ENCODE results near the gene TCERG1L. TPM values are rescaled to one million over a fixed set of nuclear protein-coding genes. Genes with fewer than 3 reads are reported as not detected.

TCERG1L gene
- total and polyA plus RNA-seq, 11 donors, result 0.11 to 0.25 TPM; not detected in 9

- H3K27me3 ChIP-seq, result peaks cover 0 to 54% (median 0%) of the 10 kb centered on the region in 9 donors
- WGBS, 4 donors, result 80 to 95% (median 86%) methylated on average over 2 of the region's 2 CpGs
- no peak overlapping the region for H3K4me3 ChIP-seq
- no peaks in the 10 kb centered on the region for H3K4me1 ChIP-seq
- peaks cover 0 to 10% (median 2%) of the 10 kb centered on the region in 12 donors for H3K9me3 ChIP-seq
- H3K27ac ChIP-seq, result no peak overlapping the region
- ATAC-seq (no peak), DNase-seq (no peak)
- no peaks in the 10 kb centered on the region for H3K36me3 ChIP-seq
- intact Hi-C loops (cut with DNase I), result no loop called here
- no peak for TF ChIP-seq POLR2A (IDR thresholded peaks at IDR 0.05)
These were observed 248.2 kb downstream of the TCERG1L start for GRCh38 chr10:131063311-131063710.

DNA sequence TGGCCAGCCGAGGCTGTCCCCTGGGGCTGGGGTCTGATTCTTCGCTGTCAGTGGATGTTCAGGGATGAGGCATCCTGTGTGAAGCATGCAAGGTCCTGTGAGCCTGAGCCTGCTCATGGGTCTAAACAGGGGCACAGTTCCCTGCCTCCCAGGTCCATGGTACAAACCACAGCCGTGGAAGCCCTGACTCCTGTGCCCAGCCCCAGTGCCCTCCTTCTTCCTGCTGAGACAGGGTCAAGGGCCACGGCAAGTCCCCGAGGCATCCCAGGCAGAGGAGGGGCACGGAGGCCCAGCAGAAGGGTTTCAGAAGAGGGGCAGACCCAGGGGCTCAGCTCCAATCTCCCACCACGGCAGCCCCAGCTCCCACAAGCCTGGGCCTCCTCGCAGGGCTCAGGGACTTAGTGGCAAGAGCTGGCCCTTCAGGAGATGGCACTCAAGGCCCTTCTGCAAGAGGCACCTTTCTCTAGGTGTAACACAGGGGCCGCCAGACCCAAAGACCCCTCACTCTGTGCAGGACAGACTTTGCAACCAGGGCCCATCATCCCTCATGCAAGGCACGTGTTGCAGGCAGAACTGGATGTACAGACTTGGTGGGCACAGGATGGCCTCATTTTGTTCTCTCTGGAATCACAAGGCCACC, 248.8 kb downstream of the TCERG1L start:
- intact Hi-C loops (cut with DNase I), result no loop called here
- Histone ChIP-seq H3K4me1 (no peaks in the 10 kb centered on the region), H3K9me3 (peaks cover 0 to 12% (median 2%) of the 10 kb centered on the region in 12 donors), H3K27ac (no peak overlapping the region), H3K4me3 (no peak overlapping the region), H3K36me3 (no peaks in the 10 kb centered on the region), H3K27me3 (peaks cover 0 to 48% (median 0%) of the 10 kb centered on the region in 9 donors)
- no peak for ATAC-seq
- no peak for TF ChIP-seq CTCF (IDR thresholded peaks at IDR 0.05)
- no peak for TF ChIP-seq POLR2A (IDR thresholded peaks at IDR 0.05)
- WGBS, 4 donors, result 74 to 86% (median 80%) methylated on average over 5 to 10 of the region's 10 CpGs
- no peak for DNase-seq

DNA sequence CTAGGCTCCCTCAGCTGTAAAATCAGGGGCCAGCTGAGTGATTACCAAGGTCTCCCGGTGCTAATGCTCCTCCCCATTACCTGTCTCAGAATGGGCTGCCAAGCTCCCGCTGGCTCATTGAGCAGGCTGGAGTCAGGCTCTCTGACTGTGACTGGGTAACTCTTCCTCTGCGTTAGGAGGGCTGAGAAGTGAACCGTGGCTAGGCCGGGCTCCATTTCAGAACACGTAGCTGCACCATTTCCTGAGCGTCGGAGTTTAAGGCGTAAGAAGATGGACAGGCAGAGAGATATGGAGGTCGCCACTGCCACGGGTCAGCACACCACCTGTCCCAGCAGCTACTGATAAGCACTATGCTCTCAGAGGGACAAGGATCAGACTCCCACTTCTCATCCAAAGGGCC, 250.3 kb downstream of the TCERG1L start:
- WGBS, 4 donors, result 28 to 52% (median 44%) methylated on average over 10 to 11 of the region's 11 CpGs
- no peak for ATAC-seq
- Histone ChIP-seq H3K36me3 (no peaks in the 10 kb centered on the region), H3K4me3 (no peak overlapping the region), H3K27me3 (peaks cover 0 to 46% (median 0%) of the 10 kb centered on the region in 9 donors), H3K4me1 (no peaks in the 10 kb centered on the region), H3K9me3 (peaks cover 0 to 12% (median 2%) of the 10 kb centered on the region in 12 donors), H3K27ac (no peak overlapping the region)
- TF ChIP-seq CTCF (IDR thresholded peaks at IDR 0.05) (no peak), POLR2A (IDR thresholded peaks at IDR 0.05) (no peak)
- intact Hi-C loops (cut with DNase I), result no loop called here
- DNase-seq, result no peak

DNA sequence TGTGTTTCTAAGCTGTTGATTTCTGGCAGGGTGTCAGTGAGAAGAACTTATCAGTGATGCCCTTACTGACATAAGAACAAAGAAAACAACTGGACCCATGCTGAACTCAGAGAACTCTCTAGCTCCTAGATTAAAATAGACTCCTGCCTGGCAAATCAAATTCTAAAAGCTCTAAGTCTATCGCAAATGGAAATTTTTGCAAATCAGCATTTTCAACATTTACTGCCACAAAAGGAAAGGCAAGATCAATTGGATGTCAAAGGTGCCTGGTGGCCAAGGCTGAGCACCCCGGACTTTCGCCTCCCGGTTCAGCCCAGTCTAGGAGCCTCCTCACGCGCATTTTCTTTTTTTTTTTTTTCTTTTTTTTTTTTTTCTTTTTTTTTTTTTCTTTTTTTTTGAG, 251.6 kb downstream of the TCERG1L start:
- intact Hi-C loops (cut with DNase I), result no loop called here
- no peak for TF ChIP-seq POLR2A (IDR thresholded peaks at IDR 0.05)
- no peak for TF ChIP-seq CTCF (IDR thresholded peaks at IDR 0.05)
- peaks cover 0 to 48% (median 5%) of the 10 kb centered on the region in 9 donors for H3K27me3 ChIP-seq
- no peaks in the 10 kb centered on the region for H3K4me1 ChIP-seq
- DNase-seq (no peak), ATAC-seq (no peak)
- no peaks in the 10 kb centered on the region for H3K36me3 ChIP-seq
- H3K4me3 ChIP-seq, result no peak overlapping the region
- WGBS, 4 donors, result 85 to 89% (median 86%) methylated on average over 6 of the region's 6 CpGs
- no peak overlapping the region for H3K27ac ChIP-seq
- peaks cover 0 to 12% (median 2%) of the 10 kb centered on the region in 12 donors for H3K9me3 ChIP-seq

DNA sequence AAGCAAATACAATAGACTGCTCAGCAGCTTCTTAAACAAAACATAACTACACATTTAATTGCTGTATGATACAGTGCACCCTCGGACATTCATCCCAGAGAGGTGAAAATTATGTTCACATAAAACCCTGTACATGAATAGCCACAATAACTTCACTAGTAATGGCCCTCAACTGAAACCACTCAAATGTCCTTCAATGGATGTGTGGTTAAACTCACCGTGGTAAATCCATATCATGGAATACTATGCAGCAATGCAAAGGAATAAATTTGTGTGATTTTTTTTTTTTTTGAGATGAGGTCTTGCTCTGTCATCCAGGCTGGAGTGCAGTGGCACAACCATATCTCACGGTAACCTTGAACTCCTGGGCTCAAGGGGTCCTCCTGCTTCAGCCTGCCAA, 252.7 kb downstream of the TCERG1L start:
- 83 to 92% (median 89%) methylated on average over 3 of the region's 3 CpGs for WGBS, 4 donors
- DNase-seq (no peak), ATAC-seq (no peak)
- Histone ChIP-seq H3K36me3 (no peaks in the 10 kb centered on the region), H3K27ac (no peak overlapping the region), H3K4me1 (no peaks in the 10 kb centered on the region), H3K4me3 (no peak overlapping the region), H3K27me3 (peaks cover 0 to 41% (median 5%) of the 10 kb centered on the region in 9 donors), H3K9me3 (peaks cover 0 to 12% (median 2%) of the 10 kb centered on the region in 12 donors)
- TF ChIP-seq POLR2A (IDR thresholded peaks at IDR 0.05), result no peak
- TF ChIP-seq CTCF (IDR thresholded peaks at IDR 0.05), result no peak
- intact Hi-C loops (cut with DNase I), result no loop called here
